ENCODE measurements around the gene ANO4.
"Not testable (repeated sequence)": the region's sequence is repeated elsewhere in the genome, so short reads cannot be mapped to it uniquely, and the experiment has no call there.

The ANO4 gene

GRCh38 chr12:100954118-100954517, 159.5 kb downstream of the ANO4 start:
- DNase-seq: no peak

GRCh38 chr12:100955139-100955538, 160.6 kb downstream of the ANO4 start:
- no peak for DNase-seq

- no peak for DNase-seq
Observed at GRCh38 chr12:100956311-100956852, 161.8 kb downstream of the ANO4 start.

GRCh38 chr12:100959481-100959880, 164.9 kb downstream of the ANO4 start:
- no peak for DNase-seq

- no peak for DNase-seq
Observed at GRCh38 chr12:100962086-100962712, 167.6 kb downstream of the ANO4 start.

GRCh38 chr12:100963381-100963780, 168.8 kb downstream of the ANO4 start:
- DNase-seq: no peak

- no peak for DNase-seq
Observed at GRCh38 chr12:100964028-100964427, 169.5 kb downstream of the ANO4 start.

- no peak for DNase-seq
Observed at GRCh38 chr12:100967189-100967588, 172.6 kb downstream of the ANO4 start.

GRCh38 chr12:100970894-100971293, 176.3 kb downstream of the ANO4 start:
- no peak for DNase-seq

- no peak for DNase-seq
Observed at GRCh38 chr12:100972121-100972520, 177.5 kb downstream of the ANO4 start.

GRCh38 chr12:100974341-100974740, 179.8 kb downstream of the ANO4 start:
- no peak for DNase-seq

GRCh38 chr12:100974747-100975146, 180.2 kb downstream of the ANO4 start:
- DNase-seq: no peak

GRCh38 chr12:100976735-100977134, 182.2 kb downstream of the ANO4 start:
- no peak for DNase-seq

GRCh38 chr12:100980856-100981255, 186.3 kb downstream of the ANO4 start:
- DNase-seq: no peak

GRCh38 chr12:100982511-100983183, 188.1 kb downstream of the ANO4 start:
- DNase-seq: no peak

- no peak for DNase-seq
Observed at GRCh38 chr12:100984796-100985195, 190.2 kb downstream of the ANO4 start.

GRCh38 chr12:100986595-100987547, 192.3 kb downstream of the ANO4 start:
- DNase-seq: no peak

- no peak for DNase-seq
Observed at GRCh38 chr12:100987552-100988521, 193.3 kb downstream of the ANO4 start.

GRCh38 chr12:100989509-100989908, 194.9 kb downstream of the ANO4 start:
- DNase-seq: not testable (repeated sequence)

- DNase-seq: no peak
Observed at GRCh38 chr12:100991102-100991501, 196.5 kb downstream of the ANO4 start.

- no peak for DNase-seq
Observed at GRCh38 chr12:100992194-100992593, 197.6 kb downstream of the ANO4 start.

- DNase-seq: no peak
Observed at GRCh38 chr12:100993916-100994450, 199.4 kb downstream of the ANO4 start.

All from effector CD8-positive, alpha-beta T cell (primary cell).